Measurements from ENCODE around the gene MAL.

GRCh38 chr2:95049961-95050360 is 24.5 kb downstream of the MAL start:
- TF ChIP-seq POLR2A (IDR thresholded peaks at IDR 0.05): no peak
- TF ChIP-seq, protein P1, sequence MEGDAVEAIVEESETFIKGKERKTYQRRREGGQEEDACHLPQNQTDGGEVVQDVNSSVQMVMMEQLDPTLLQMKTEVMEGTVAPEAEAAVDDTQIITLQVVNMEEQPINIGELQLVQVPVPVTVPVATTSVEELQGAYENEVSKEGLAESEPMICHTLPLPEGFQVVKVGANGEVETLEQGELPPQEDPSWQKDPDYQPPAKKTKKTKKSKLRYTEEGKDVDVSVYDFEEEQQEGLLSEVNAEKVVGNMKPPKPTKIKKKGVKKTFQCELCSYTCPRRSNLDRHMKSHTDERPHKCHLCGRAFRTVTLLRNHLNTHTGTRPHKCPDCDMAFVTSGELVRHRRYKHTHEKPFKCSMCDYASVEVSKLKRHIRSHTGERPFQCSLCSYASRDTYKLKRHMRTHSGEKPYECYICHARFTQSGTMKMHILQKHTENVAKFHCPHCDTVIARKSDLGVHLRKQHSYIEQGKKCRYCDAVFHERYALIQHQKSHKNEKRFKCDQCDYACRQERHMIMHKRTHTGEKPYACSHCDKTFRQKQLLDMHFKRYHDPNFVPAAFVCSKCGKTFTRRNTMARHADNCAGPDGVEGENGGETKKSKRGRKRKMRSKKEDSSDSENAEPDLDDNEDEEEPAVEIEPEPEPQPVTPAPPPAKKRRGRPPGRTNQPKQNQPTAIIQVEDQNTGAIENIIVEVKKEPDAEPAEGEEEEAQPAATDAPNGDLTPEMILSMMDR (IDR thresholded peaks at IDR 0.05): no peak

Measured in testis (tissue), 2 donors.